Measurements from ENCODE around the gene RPL13A.
"Not testable (repeated sequence)": the region's sequence is repeated elsewhere in the genome, so short reads cannot be mapped to it uniquely, and the experiment has no call there.

RPL13A gene

DNA sequence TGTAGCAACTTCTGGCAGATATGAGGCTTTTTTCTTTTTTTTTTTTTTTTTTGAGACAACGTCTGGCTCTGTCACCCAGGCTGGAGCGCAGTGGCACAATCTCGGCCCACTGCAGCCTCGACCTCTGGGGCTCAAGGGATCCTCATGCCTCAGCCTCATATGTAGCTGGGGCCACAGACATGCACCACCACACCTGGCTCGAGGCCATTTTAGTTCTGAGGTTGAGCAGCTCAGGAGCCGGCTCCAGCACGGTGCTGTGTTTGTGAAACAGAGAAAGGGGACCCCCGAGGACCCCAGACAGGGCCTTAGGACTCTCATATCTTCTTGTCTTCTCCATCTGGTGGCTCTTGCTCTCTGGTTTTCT, 16.8 kb upstream of the RPL13A start:
- H3K36me3 ChIP-seq (ENCODE audit: control insufficient read depth in 2 of 2, insufficient read depth in 2 of 2, low read length in 2 of 2), result no peaks in the 10 kb centered on the region
- H3K4me3 ChIP-seq (ENCODE audit: low read length in 2 of 2), result no peak overlapping the region
- no peaks in the 10 kb centered on the region for H3K9me3 ChIP-seq (ENCODE audit: control insufficient read depth in 2 of 2, low read length in 2 of 2)
- peaks cover 17% of the 10 kb centered on the region for H3K4me1 ChIP-seq (ENCODE audit: control insufficient read depth, insufficient read depth, low read length)
- no peaks in the 10 kb centered on the region for H3K27me3 ChIP-seq (ENCODE audit: control insufficient read depth in 1 of 2, insufficient read depth in 2 of 2, low read length in 2 of 2)
- H3K27ac ChIP-seq (ENCODE audit: low read length), result no peak overlapping the region
- H3K9ac ChIP-seq (ENCODE audit: low read length in 2 of 2), result no peak overlapping the region

DNA sequence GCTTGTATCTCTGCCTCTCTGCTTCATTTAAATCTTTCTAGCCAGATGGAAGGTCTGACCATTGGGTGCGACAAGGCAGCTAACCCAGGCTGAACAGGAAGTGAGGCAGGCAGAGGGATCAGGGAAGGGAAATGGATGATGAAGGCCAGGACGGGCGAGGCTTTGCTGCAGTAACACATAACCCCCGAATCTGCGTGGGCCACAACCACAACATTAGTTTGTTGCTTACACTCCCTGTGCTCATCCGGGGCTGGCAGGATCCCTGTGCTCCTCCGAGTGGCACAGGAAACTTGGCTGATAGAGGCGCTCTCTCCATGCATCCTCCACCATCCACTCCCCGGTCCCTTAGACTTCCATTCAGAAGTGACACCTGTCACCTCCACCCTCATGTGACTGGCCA, 14.5 kb upstream of the RPL13A start:
- no peaks in the 10 kb centered on the region for H3K9me3 ChIP-seq (ENCODE audit: control insufficient read depth in 2 of 2, low read length in 2 of 2)
- no peak overlapping the region for H3K9ac ChIP-seq (ENCODE audit: low read length in 2 of 2)
- H3K36me3 ChIP-seq (ENCODE audit: control insufficient read depth in 2 of 2, insufficient read depth in 2 of 2, low read length in 2 of 2), result no peaks in the 10 kb centered on the region
- H3K27me3 ChIP-seq (ENCODE audit: control insufficient read depth in 1 of 2, insufficient read depth in 2 of 2, low read length in 2 of 2), result no peaks in the 10 kb centered on the region
- peaks cover 26% of the 10 kb centered on the region for H3K4me1 ChIP-seq (ENCODE audit: control insufficient read depth, insufficient read depth, low read length)
- no peak overlapping the region for H3K4me3 ChIP-seq (ENCODE audit: low read length in 2 of 2)
- no peak overlapping the region for H3K27ac ChIP-seq (ENCODE audit: low read length)

DNA sequence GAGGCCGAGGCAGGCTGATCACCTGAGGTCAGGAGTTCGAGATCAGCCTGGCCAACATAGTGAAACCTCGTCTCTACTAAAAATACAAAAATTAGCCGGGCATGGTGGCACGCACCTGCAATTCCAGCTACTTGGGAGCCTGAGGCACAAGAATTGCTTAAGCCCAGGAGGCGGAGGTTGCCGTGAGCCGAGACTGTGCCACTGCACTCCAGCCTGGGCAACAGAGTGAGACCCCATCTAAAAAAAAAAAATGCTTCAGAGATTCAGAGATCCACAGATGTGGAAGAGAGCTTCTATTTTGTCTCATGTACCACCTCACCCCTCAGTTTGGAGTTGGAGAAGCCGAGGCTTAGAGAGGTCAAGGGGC, 13.9 kb upstream of the RPL13A start:
- peaks cover 28% of the 10 kb centered on the region for H3K4me1 ChIP-seq (ENCODE audit: control insufficient read depth, insufficient read depth, low read length)
- not testable (repeated sequence) for H3K27me3 ChIP-seq (ENCODE audit: control insufficient read depth in 1 of 2, insufficient read depth in 2 of 2, low read length in 2 of 2); H3K36me3 ChIP-seq (ENCODE audit: control insufficient read depth in 2 of 2, insufficient read depth in 2 of 2, low read length in 2 of 2); H3K9me3 ChIP-seq (ENCODE audit: control insufficient read depth in 2 of 2, low read length in 2 of 2)
- peak overlapping the region; percentile 83 to 84 for H3K9ac ChIP-seq (ENCODE audit: low read length in 2 of 2)
- peak overlapping the region; percentile 71 for H3K27ac ChIP-seq (ENCODE audit: low read length)
- peak overlapping the region; percentile 78 to 81 for H3K4me3 ChIP-seq (ENCODE audit: low read length in 2 of 2)

DNA sequence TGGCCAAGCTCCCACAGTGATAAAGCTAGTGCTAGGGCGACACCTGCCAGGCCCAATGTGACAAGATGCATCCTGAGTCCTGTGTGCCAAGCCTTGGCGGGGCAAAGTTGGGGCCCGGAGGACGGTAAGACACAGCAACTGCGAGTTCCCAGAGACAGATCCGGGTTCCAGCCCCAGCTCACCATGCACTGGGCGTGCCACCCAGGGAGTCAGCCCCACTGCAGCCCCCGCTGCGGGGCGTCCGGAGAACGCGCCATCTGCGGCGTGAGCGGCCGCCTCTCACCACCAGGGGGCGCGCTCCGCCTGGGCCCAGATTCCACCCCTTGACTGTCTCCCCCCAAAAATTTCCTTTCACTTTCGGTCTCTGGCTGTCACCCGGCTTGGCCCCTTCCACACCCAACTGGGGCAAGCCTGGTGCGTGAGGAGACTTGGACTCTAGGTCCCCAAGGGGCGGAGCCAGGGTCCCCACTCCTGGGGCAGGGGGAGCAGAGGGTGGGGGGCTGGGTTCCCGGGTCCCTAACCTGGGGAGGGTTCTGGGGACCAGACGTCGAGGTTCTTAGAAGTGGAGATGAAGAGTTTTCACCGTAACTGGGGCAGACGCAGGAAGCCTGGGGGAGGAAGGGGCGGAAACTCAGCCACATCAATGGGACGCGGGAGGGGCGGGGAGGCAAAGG, 13.4 kb upstream of the RPL13A start, which contains the start of gene FLT3LG:
FLT3LG (plus strand) TSS at position 348 of the 674 bp plus-strand sequence. CDS start 425 bp downstream, outside the sequence.
- no peaks in the 10 kb centered on the region for H3K36me3 ChIP-seq (ENCODE audit: control insufficient read depth in 2 of 2, insufficient read depth in 2 of 2, low read length in 2 of 2)
- peak within 1 kb of the TSS; percentile 83 to 84 for H3K9ac ChIP-seq (ENCODE audit: low read length in 2 of 2)
- peaks cover 26% of the 10 kb centered on the region for H3K4me1 ChIP-seq (ENCODE audit: control insufficient read depth, insufficient read depth, low read length)
- peak within 1 kb of the TSS; percentile 78 to 81 for H3K4me3 ChIP-seq (ENCODE audit: low read length in 2 of 2)
- no peaks in the 10 kb centered on the region for H3K9me3 ChIP-seq (ENCODE audit: control insufficient read depth in 2 of 2, low read length in 2 of 2)
- H3K27me3 ChIP-seq (ENCODE audit: control insufficient read depth in 1 of 2, insufficient read depth in 2 of 2, low read length in 2 of 2), result no peaks in the 10 kb centered on the region
- peak within 1 kb of the TSS; percentile 71 for H3K27ac ChIP-seq (ENCODE audit: low read length)

DNA sequence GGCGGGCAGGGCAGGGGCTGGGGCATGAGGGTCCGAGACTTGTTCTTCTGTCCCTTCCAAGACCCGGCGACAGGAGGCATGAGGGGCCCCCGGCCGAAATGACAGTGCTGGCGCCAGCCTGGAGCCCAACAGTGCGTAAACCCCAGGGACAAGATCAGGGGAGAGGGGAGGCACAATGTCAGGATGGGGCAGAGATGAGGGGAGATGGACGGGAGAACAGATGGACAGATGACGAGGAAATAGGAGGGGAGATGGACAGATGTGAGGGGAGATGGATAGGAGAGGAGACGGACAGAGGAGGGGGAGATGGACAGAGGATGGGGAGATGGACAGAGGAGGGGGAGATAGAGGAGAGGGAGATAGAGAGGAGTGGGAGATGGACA, 12.9 kb upstream of the RPL13A start:
- Histone ChIP-seq H3K36me3 (ENCODE audit: control insufficient read depth in 2 of 2, insufficient read depth in 2 of 2, low read length in 2 of 2) (no peaks in the 10 kb centered on the region), H3K9me3 (ENCODE audit: control insufficient read depth in 2 of 2, low read length in 2 of 2) (no peaks in the 10 kb centered on the region), H3K27me3 (ENCODE audit: control insufficient read depth in 1 of 2, insufficient read depth in 2 of 2, low read length in 2 of 2) (no peaks in the 10 kb centered on the region), H3K9ac (ENCODE audit: low read length in 2 of 2) (peak overlapping the region; percentile 83 to 84), H3K27ac (ENCODE audit: low read length) (peak overlapping the region; percentile 71), H3K4me3 (ENCODE audit: low read length in 2 of 2) (peak overlapping the region; percentile 78 to 81), H3K4me1 (ENCODE audit: control insufficient read depth, insufficient read depth, low read length) (peaks cover 26% of the 10 kb centered on the region)

DNA sequence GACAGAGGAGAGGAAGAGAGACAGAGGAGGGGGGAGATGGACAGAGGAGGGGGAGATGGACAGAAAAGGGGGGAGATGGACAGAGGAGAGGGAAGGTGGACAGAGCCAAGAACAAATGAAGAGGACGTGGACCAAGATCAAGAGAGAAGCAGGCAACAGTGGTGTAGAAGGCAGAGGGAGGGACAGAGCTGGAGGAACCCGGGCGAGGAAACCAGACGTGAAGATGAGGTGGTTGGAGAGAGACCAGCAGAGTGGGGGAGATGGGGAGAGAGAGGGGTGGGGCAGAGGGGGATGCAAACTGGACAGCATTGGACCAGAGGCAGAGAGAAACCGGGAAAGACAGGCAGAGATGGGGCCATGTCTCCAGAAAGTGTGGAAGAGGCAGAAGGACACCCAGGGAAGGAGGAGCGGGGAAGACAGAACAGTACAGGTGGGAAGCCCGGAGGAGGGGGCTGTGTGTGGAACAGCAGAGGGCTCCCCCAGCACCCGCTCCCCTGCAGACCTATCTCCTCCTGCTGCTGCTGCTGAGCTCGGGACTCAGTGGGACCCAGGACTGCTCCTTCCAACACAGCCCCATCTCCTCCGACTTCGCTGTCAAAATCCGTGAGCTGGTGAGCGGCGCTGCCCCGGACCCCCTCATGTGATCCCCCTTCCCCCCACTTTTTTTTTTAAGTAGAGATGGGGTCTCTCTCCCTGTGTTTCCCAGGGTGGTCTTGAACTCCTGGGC, 12.1 kb upstream of the RPL13A start:
- no peaks in the 10 kb centered on the region for H3K9me3 ChIP-seq (ENCODE audit: control insufficient read depth in 2 of 2, low read length in 2 of 2)
- H3K4me3 ChIP-seq (ENCODE audit: low read length in 2 of 2), result peak overlapping the region; percentile 78 to 81
- peak overlapping the region; percentile 83 to 84 for H3K9ac ChIP-seq (ENCODE audit: low read length in 2 of 2)
- no peaks in the 10 kb centered on the region for H3K36me3 ChIP-seq (ENCODE audit: control insufficient read depth in 2 of 2, insufficient read depth in 2 of 2, low read length in 2 of 2)
- no peaks in the 10 kb centered on the region for H3K27me3 ChIP-seq (ENCODE audit: control insufficient read depth in 1 of 2, insufficient read depth in 2 of 2, low read length in 2 of 2)
- peaks cover 24% of the 10 kb centered on the region for H3K4me1 ChIP-seq (ENCODE audit: control insufficient read depth, insufficient read depth, low read length)
- peak overlapping the region; percentile 71 for H3K27ac ChIP-seq (ENCODE audit: low read length)

DNA sequence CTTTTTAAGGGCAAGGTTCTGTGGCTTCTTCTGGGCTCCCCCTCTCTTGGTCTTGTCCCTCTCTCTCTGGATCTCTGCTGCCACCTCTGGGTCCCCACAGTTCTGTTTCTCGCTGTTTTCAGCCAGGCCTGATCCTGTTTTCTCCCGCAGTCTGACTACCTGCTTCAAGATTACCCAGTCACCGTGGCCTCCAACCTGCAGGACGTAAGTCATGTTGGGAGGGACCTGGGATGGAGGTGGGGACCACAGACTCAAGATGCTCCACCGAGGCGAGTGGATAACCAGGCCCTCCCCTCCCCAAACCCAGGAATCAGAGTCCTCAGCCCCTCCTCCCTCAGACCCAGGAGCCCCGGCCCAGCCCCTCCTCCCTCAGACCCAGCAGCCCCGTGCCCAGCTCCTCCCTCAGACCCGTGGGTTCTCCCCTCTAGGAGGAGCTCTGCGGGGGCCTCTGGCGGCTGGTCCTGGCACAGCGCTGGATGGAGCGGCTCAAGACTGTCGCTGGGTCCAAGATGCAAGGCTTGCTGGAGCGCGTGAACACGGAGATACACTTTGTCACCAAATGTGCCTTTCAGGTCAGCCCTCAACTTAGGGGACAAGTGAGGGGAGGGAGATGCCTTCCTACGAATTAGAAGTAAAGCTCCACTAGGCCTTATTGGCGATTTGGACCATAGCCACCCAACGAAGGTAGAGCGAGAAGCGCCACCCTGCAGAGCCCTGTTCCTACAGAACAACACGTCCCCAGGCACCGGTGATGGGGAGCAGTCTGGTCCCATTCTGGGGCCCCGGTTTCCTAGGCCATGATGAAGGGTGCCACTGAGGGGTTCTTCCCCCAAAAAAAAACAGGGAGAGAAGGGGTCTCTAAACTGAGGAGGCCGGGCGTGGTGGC, 11.2 kb upstream of the RPL13A start:
- Histone ChIP-seq H3K9ac (ENCODE audit: low read length in 2 of 2) (no peak overlapping the region), H3K4me3 (ENCODE audit: low read length in 2 of 2) (no peak overlapping the region), H3K4me1 (ENCODE audit: control insufficient read depth, insufficient read depth, low read length) (peaks cover 24% of the 10 kb centered on the region), H3K27ac (ENCODE audit: low read length) (no peak overlapping the region), H3K36me3 (ENCODE audit: control insufficient read depth in 2 of 2, insufficient read depth in 2 of 2, low read length in 2 of 2) (no peaks in the 10 kb centered on the region), H3K9me3 (ENCODE audit: control insufficient read depth in 2 of 2, low read length in 2 of 2) (no peaks in the 10 kb centered on the region), H3K27me3 (ENCODE audit: control insufficient read depth in 1 of 2, insufficient read depth in 2 of 2, low read length in 2 of 2) (no peaks in the 10 kb centered on the region)

DNA sequence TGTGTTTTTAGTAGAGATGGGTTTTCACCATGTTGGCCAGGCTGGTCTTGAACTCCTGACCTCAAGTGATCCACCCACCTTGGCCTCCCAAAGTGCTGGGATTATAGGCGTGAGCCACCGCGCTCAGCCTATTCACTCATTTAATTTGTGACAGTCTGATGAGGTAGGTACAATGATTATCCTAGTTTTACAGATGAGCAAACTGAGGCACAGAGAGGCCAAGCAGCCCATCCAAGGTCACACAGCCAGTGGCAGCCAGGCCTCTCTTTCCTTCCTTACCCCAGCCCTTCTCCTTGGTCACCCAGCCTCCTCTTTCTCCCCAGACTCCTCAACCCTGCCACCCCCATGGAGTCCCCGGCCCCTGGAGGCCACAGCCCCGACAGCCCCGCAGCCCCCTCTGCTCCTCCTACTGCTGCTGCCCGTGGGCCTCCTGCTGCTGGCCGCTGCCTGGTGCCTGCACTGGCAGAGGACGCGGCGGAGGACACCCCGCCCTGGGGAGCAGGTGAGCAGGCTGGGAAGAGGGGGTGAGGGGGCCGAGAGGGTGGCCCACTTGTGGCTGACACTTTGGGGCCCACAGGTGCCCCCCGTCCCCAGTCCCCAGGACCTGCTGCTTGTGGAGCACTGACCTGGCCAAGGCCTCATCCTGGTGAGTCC, 7.3 kb upstream of the RPL13A start:
- no peaks in the 10 kb centered on the region for H3K27me3 ChIP-seq (ENCODE audit: control insufficient read depth in 1 of 2, insufficient read depth in 2 of 2, low read length in 2 of 2)
- H3K4me3 ChIP-seq (ENCODE audit: low read length in 2 of 2), result no peak overlapping the region
- peaks cover 12% of the 10 kb centered on the region for H3K4me1 ChIP-seq (ENCODE audit: control insufficient read depth, insufficient read depth, low read length)
- H3K9ac ChIP-seq (ENCODE audit: low read length in 2 of 2), result no peak overlapping the region
- H3K9me3 ChIP-seq (ENCODE audit: control insufficient read depth in 2 of 2, low read length in 2 of 2), result no peaks in the 10 kb centered on the region
- no peak overlapping the region for H3K27ac ChIP-seq (ENCODE audit: low read length)
- H3K36me3 ChIP-seq (ENCODE audit: control insufficient read depth in 2 of 2, insufficient read depth in 2 of 2, low read length in 2 of 2), result no peaks in the 10 kb centered on the region

DNA sequence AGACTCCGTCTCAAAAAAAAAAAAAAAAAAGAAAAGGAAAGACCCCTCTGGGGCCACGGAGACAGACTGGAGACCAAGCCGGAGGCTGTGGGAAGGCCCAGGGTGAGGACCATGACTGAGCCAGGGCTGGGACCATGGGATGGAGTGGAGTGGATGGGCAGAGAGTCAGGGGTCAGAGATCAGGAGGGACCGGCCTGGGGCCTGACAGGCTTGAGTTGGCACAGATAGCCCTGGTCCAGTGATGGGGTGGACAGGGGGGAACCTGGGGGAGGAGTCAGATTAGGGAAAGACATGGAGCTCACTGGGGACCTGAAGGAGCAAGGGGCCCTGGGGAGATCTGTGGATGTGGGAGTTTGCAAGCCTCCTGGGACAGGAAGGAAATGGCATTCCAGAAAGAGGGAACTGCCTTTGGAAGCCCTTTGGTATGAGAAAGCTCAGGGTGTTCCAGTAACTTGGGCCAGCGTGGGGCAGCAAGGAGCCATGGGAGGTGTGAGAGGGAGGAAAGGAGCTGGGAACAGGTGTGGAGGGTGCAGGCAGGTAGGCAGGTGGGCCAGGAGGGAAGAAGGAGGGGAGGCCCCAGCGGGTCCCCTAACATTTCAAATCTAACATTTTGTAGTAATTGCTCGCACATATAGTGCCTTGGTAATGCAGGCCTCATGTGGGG, 6.3 kb upstream of the RPL13A start:
- no peak overlapping the region for H3K4me3 ChIP-seq (ENCODE audit: low read length in 2 of 2)
- no peaks in the 10 kb centered on the region for H3K9me3 ChIP-seq (ENCODE audit: control insufficient read depth in 2 of 2, low read length in 2 of 2)
- H3K9ac ChIP-seq (ENCODE audit: low read length in 2 of 2), result no peak overlapping the region
- H3K27me3 ChIP-seq (ENCODE audit: control insufficient read depth in 1 of 2, insufficient read depth in 2 of 2, low read length in 2 of 2), result no peaks in the 10 kb centered on the region
- H3K36me3 ChIP-seq (ENCODE audit: control insufficient read depth in 2 of 2, insufficient read depth in 2 of 2, low read length in 2 of 2), result no peaks in the 10 kb centered on the region
- peaks cover 7% of the 10 kb centered on the region for H3K4me1 ChIP-seq (ENCODE audit: control insufficient read depth, insufficient read depth, low read length)
- H3K27ac ChIP-seq (ENCODE audit: low read length), result no peak overlapping the region

DNA sequence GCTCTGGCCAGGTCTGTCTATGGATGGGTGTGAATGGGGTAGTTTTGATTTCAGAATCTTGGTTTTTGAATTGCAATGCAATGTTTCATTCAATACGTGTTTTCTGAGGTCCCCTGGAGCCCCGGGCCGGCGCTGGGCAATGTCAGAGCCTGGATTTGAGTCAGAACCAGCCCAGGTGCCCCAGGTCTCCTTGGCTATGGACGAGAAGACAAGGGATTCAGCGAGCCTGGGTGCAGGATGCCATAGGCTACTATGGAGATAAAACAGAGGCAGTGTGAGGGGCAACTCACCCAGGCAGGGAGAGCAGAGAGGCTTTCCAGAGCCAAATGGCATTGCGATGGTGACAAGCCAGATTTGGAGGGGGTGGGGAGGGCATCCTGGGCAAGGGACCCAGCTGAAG, 1.2 kb upstream of the RPL13A start:
- H3K9me3 ChIP-seq (ENCODE audit: control insufficient read depth in 2 of 2, low read length in 2 of 2), result no peaks in the 10 kb centered on the region
- peaks cover 25% of the 10 kb centered on the region for H3K4me1 ChIP-seq (ENCODE audit: control insufficient read depth, insufficient read depth, low read length)
- no peaks in the 10 kb centered on the region for H3K27me3 ChIP-seq (ENCODE audit: control insufficient read depth in 1 of 2, insufficient read depth in 2 of 2, low read length in 2 of 2)
- H3K27ac ChIP-seq (ENCODE audit: low read length), result no peak overlapping the region
- no peak overlapping the region for H3K4me3 ChIP-seq (ENCODE audit: low read length in 2 of 2)
- peaks cover 17 to 19% of the 10 kb centered on the region in 2 donors for H3K36me3 ChIP-seq (ENCODE audit: control insufficient read depth in 2 of 2, insufficient read depth in 2 of 2, low read length in 2 of 2)
- H3K9ac ChIP-seq (ENCODE audit: low read length in 2 of 2), result no peak overlapping the region
